Kidney (tissue), 14 donors: ENCODE results near the gene PHLDB1. TPM values are rescaled to one million over a fixed set of nuclear protein-coding genes. Genes with fewer than 3 reads are reported as not detected.

Experiments
- DNase-seq, 5 donors: peaks; one replicate each; pipeline ENCODE4 v3.0.0-alpha.2; 2013 to 2020
- FAIRE-seq: peaks from 2 replicates; lab custom pipeline; 2012; peaks lifted over from hg19 to GRCh38; lab: Jason Lieb, UNC
- H3K27ac ChIP-seq, 2 donors: one replicate each; pipeline ENCODE4 v1.7.0; 2013; ENCODE audit warnings: low read depth in 2 of 2, low read length in 2 of 2, inconsistent platforms in 1 of 2
- H3K27me3 ChIP-seq: one replicate; pipeline ENCODE4 v1.7.1; 2013; ENCODE audit warnings: low read length, inconsistent platforms; ENCODE audit not compliant: control insufficient read depth, insufficient read depth
- H3K36me3 ChIP-seq, 3 donors: one replicate each; pipeline versions ENCODE4 v1.7.0 to v1.7.1; 2013; ENCODE audit warnings: low read length in 3 of 3, control low read depth in 1 of 3, inconsistent platforms in 1 of 3; ENCODE audit not compliant: insufficient read depth in 3 of 3, control insufficient read depth in 2 of 3
- H3K4me1 ChIP-seq, 3 donors: one replicate each; pipeline versions ENCODE4 v1.7.0 to v1.7.1; 2013; ENCODE audit warnings: low read length in 3 of 3, inconsistent platforms in 1 of 3, low read depth in 1 of 3; ENCODE audit not compliant: control insufficient read depth in 2 of 3, insufficient read depth in 2 of 3
- H3K4me3 ChIP-seq, 3 donors: one replicate each; pipeline versions ENCODE4 v1.7.0 to v1.8.1; 2013; ENCODE audit warnings: low read length in 3 of 3, control low read depth in 1 of 3, inconsistent platforms in 1 of 3
- H3K9ac ChIP-seq, 3 donors: one replicate each; pipeline versions ENCODE4 v1.7.0 to v1.7.1; 2013; ENCODE audit warnings: low read length in 3 of 3, control low read depth in 1 of 3, inconsistent platforms in 1 of 3
- H3K9me3 ChIP-seq, 3 donors: one replicate each; pipeline versions ENCODE4 v1.7.0 to v1.7.1; 2013; ENCODE audit warnings: low read length in 3 of 3, control low read depth in 1 of 3, inconsistent platforms in 1 of 3; ENCODE audit not compliant: control insufficient read depth in 2 of 3, insufficient read depth in 1 of 3
- intact Hi-C: fragments of 100-400 bp; cut with DNase I; formaldehyde crosslinking; loops from one replicate; pipeline ENCODE4 v1.11.1; 2022
- polyA plus RNA-seq: library from polyadenylated mRNA; stranded (reverse); fragments of 350-450 nt; fragmentation: Illumina TruSeq; extraction: RNeasy Lipid Tissue Mini Kit (QIAGEN cat#74804); gene quantifications from one replicate; pipeline ENCODE4 v1.2.3, GENCODE V29; 2014; ENCODE audit warnings: low read depth, low replicate concordance; ENCODE audit not compliant: insufficient read depth
- total RNA-seq: library from RNA; stranded (reverse); fragmentation: NEBNext Ultra II Directional; extraction: Animal tissue kit (Norgen Biotek cat#: 25700); gene quantifications from one replicate; pipeline ENCODE4 v1.2.1, GENCODE V29; 2021
- TF ChIP-seq, protein P1 (sequence below): IDR thresholded peaks from 3 replicates; pipeline ENCODE4 v1.5.1; 2012; ENCODE audit warnings: mild to moderate bottlenecking, moderate library complexity, borderline replicate concordance; ENCODE audit not compliant: insufficient read depth; ENCODE audit errors: extremely low read depth
- donor health status: control.
- donor health status: control.
- donor health status: control.
- donor health status: control.
- donor health status: control.
- donor health status: DM: yes; HTN: yes; CAD: no.
- donor health status: Normal renal cell carcinoma (clear cell type).

PHLDB1 gene
- total and polyA plus RNA-seq, 2 donors from 2014 or later = 39.1 to 118 TPM

DNA sequence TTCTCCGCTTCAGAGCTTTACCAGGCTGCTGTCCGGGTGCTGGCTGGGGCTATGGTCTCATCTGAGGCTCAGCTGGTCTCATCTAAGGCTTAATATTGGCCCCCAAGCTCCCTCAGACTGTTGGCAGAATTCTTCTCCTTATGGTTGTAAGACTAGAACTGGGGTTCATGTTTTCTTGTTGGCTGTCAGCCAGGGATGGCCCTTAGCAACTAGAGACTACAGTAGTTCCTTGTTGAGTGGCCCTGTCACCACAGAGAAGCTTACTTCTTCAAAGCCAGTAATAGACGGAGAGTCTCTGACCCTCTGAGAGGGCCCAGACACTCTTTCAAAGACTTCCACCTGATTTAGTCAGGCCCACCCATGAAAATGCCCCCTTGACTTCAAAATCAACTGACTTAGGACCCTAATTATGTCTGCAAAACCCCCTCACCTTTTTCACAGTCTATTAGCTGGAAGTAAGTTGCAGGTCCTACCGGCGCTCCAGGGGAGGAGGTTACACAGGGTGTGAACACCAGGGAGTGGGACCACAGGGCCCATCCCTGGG, 96.2 kb downstream of the PHLDB1 start:
- Histone ChIP-seq H3K9ac (no peak overlapping the region), H3K4me3 (no peak overlapping the region), H3K9me3 (peaks cover 0 to 4% (median 0%) of the 10 kb centered on the region in 3 donors), H3K36me3 (no peaks in the 10 kb centered on the region), H3K4me1 (no peaks in the 10 kb centered on the region), H3K27me3 (no peaks in the 10 kb centered on the region), H3K27ac (no peak overlapping the region)
- DNase-seq = no peak
- TF ChIP-seq, protein P1, sequence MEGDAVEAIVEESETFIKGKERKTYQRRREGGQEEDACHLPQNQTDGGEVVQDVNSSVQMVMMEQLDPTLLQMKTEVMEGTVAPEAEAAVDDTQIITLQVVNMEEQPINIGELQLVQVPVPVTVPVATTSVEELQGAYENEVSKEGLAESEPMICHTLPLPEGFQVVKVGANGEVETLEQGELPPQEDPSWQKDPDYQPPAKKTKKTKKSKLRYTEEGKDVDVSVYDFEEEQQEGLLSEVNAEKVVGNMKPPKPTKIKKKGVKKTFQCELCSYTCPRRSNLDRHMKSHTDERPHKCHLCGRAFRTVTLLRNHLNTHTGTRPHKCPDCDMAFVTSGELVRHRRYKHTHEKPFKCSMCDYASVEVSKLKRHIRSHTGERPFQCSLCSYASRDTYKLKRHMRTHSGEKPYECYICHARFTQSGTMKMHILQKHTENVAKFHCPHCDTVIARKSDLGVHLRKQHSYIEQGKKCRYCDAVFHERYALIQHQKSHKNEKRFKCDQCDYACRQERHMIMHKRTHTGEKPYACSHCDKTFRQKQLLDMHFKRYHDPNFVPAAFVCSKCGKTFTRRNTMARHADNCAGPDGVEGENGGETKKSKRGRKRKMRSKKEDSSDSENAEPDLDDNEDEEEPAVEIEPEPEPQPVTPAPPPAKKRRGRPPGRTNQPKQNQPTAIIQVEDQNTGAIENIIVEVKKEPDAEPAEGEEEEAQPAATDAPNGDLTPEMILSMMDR = no peak
- intact Hi-C loops = no loop called here
- no peak for FAIRE-seq

DNA sequence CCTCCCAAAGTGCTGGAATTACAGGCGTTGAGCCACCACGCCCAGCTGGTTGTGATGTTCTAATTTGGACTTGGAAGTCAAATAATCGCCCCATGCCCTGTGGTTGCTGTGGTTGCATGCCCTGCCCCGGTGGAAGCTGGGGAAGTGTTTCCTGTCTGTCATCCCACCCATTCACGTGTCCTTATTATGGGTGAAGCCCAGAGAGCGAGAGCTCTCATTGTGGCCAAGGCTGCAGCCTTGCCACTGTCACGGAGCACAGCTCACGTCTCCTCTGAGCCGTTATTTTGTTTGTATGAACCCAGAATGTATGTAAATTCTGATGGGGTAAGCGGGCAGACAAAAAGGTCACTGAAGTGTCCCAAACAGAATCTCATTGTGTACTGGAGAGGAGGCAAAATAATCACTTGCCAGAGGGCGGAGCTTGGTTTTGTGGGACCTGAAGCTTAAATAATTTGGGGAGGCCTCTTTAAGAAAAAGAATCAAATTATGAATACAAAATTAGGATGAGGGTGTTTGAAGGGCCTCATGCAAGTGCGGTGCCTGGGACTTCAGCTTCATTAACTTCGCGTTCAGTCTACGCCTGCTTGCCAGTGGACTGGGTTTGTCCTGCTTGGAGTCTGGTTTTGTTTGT, 97.8 kb downstream of the PHLDB1 start:
- Histone ChIP-seq H3K9me3 (peaks cover 0 to 3% (median 0%) of the 10 kb centered on the region in 3 donors), H3K27ac (no peak overlapping the region), H3K36me3 (no peaks in the 10 kb centered on the region), H3K27me3 (no peaks in the 10 kb centered on the region), H3K9ac (no peak overlapping the region), H3K4me1 (no peaks in the 10 kb centered on the region), H3K4me3 (no peak overlapping the region)
- no peak for FAIRE-seq
- no peak for DNase-seq
- TF ChIP-seq, protein P1 = no peak
- intact Hi-C loops = no loop called here

DNA sequence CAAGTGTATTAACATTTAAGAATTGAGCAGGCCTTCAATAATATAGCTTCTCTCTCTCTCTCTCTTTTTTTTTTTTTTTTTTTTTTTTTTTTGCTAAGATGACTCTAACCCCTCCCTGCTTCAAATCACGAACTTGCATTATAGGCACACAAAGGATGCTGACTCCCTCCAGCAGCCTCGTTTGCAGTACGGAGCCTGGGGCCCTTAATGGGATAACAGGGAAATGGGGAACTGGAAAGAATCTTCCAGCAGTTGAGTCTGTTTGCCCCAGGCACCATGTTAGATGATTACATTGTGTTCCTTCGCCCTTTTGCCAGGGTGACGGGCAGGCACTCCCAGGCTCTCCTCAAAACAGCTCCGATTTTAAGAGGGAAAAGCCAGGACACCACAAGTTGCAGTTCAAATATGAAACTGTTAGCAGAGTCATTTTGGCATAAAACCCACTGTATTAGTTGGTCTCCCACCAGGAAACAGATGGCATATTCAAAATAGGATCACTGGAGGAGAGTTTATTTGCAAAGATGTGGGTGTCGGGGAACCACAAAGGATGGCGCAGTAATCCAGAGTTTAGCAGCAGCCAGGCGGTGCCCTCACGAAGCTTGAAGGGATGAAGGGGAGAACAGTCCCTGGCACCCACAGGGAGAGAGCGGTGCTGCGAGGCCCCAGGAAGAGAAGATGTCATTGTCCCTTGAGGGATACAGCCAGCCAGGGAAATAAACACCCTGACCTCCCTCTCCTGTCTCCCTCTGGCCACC, 98.6 kb downstream of the PHLDB1 start:
- DNase-seq (no peak), FAIRE-seq (no peak)
- TF ChIP-seq, protein P1 = no peak
- H3K27ac ChIP-seq = no peak overlapping the region
- H3K9me3 ChIP-seq = no peaks in the 10 kb centered on the region
- no peak overlapping the region for H3K4me3 ChIP-seq
- no peaks in the 10 kb centered on the region for H3K36me3 ChIP-seq
- H3K27me3 ChIP-seq = no peaks in the 10 kb centered on the region
- intact Hi-C loops = no loop called here
- no peak overlapping the region for H3K9ac ChIP-seq
- no peaks in the 10 kb centered on the region for H3K4me1 ChIP-seq
